NB4 (cell line): ENCODE results near the gene ZNF684.
A peak's percentile ranks its signal among the peaks of the same experiment; 100 is the strongest.

Experiments
- DNase-seq: peaks from one replicate; pipeline ENCODE4 v3.0.0; 2010; ENCODE audit warnings: low read depth
- H3K4me3 ChIP-seq: one replicate; pipeline ENCODE4 v1.5.1; 2011; ENCODE audit warnings: mild to moderate bottlenecking, low read depth, low read length, moderate library complexity
- CTCF ChIP-seq: IDR thresholded peaks from one replicate; pipeline ENCODE4 v1.5.1; 2012; ENCODE audit warnings: low read depth, low read length
- MAX ChIP-seq: IDR thresholded peaks from 2 replicates; pipeline ENCODE4 v1.6.1; 2011; ENCODE audit warnings: low read depth, low read length
- MYC ChIP-seq: IDR thresholded peaks from 2 replicates; pipeline ENCODE4 v1.6.1; 2011; ENCODE audit warnings: low read depth, low read length
- POLR2A ChIP-seq: IDR thresholded peaks from 2 replicates; pipeline ENCODE4 v1.6.1; 2011; ENCODE audit warnings: mild to moderate bottlenecking; ENCODE audit not compliant: insufficient read length; ENCODE audit errors: extremely low read depth

ZNF684 gene

GRCh38 chr1:40530735-40531380 lies 579 bp upstream of the ZNF684 start:
- DNase-seq = peak; percentile 41
- TF ChIP-seq CTCF = no peak
- no peak for TF ChIP-seq POLR2A
- TF ChIP-seq MYC = no peak
- TF ChIP-seq MAX = no peak

GRCh38 chr1:40532062-40532389 lies 589 bp downstream of the ZNF684 start:
- no peak for DNase-seq
- TF ChIP-seq MYC = no peak
- peak overlapping the region; percentile 97 for H3K4me3 ChIP-seq

More at GRCh38 chr1:40530735-40531380, 579 bp upstream of the ZNF684 start:
- peak overlapping the region; percentile 97 for H3K4me3 ChIP-seq

- TF ChIP-seq MYC = no peak; the same call in 1 of the 2 replicates
- TF ChIP-seq POLR2A = no peak
- peak; percentile 80 for TF ChIP-seq CTCF
- peak; percentile 9; the same call in 1 of the 2 replicates for TF ChIP-seq MAX
- DNase-seq = peak; percentile 87
- H3K4me3 ChIP-seq = peak overlapping the region; percentile 97
Measured at GRCh38 chr1:40532844-40533424, 1.5 kb downstream of the ZNF684 start.

- no peak for DNase-seq
- H3K4me3 ChIP-seq = no peak overlapping the region
- TF ChIP-seq MYC = no peak
- TF ChIP-seq MAX = no peak
- TF ChIP-seq CTCF = no peak
- TF ChIP-seq POLR2A = no peak
Measured at GRCh38 chr1:40534589-40534988, 3.2 kb downstream of the ZNF684 start.

GRCh38 chr1:40535732-40536131 lies 4.3 kb downstream of the ZNF684 start:
- TF ChIP-seq MAX (no peak), MYC (no peak), POLR2A (no peak), CTCF (no peak)
- no peak overlapping the region for H3K4me3 ChIP-seq
- DNase-seq = no peak

- peak overlapping the region; percentile 32 for H3K4me3 ChIP-seq
- no peak for TF ChIP-seq CTCF
- TF ChIP-seq MAX = no peak
- no peak for TF ChIP-seq POLR2A
- no peak for TF ChIP-seq MYC
- peak; percentile 91 for DNase-seq
Measured at GRCh38 chr1:40539338-40539737, 7.9 kb downstream of the ZNF684 start.
